HuH-7 (cell line): ENCODE measurements around the gene CARMIL3.

Experiments used
- DNase-seq: peaks from one replicate; pipeline ENCODE4 v3.0.0; 2011; ENCODE audit warnings: low spot score

Gene CARMIL3

DNA sequence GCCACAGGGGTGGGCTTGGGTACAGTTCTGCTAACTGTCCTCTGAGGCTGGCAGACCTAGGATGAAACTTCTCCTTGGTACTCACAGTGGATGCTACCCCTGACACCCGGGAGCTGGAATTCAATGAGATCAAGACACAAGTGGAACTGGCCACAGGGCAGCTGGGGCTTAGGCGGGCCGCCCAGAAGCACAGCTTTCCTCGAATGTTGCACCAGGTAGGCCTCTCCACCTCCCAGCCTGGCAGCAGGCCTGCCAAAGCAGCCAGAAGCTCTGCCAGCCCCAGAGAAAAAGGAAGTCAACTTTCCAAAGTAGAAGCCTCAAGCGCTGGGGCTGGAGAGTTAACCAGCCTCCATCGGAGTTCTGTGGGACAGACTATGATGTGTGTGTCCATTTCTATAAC, 65.4 kb downstream of the CARMIL3 start:
- no peak for DNase-seq
